Natural killer cell treated with Interleukin-12 subunit alpha and Interleukin-12 subunit beta and Interleukin-15 and Interleukin-18, amount 100 ng/mL, for 72 hours (primary cell): Measurements from ENCODE around the gene NTRK3. TPM values are rescaled to one million over a fixed set of nuclear protein-coding genes. Genes with fewer than 3 reads are reported as not detected.

ENCODE experiments used
- ATAC-seq, 2 donors: fragments of 150-1000 bp; cut with Tn5 transposase in 1 of 2; sonication (Bioruptor Pico), chemical (Tn5 transposase) in 1 of 2; 2 replicates each; pipeline ENCODE4 v1.10.0; 2021
- DNase-seq: peaks from one replicate; pipeline ENCODE4 v3.0.0; 2022; ENCODE audit warnings: low spot score
- H3K27ac Mint-ChIP-seq, 2 donors: 1 replicate in 1 of 2; 2 replicates in 1 of 2; pipeline ENCODE4 v1.8.0; 2022; ENCODE audit warnings: mixed read lengths in 2 of 2, mild to moderate bottlenecking in 1 of 2, moderate library complexity in 1 of 2
- H3K27me3 Mint-ChIP-seq, 2 donors: 1 replicate in 1 of 2; 2 replicates in 1 of 2; pipeline ENCODE4 v1.8.0; 2022; ENCODE audit warnings: mixed read lengths in 2 of 2
- H3K36me3 Mint-ChIP-seq: one replicate; pipeline ENCODE4 v1.8.0; 2022; ENCODE audit warnings: mixed read lengths
- H3K4me1 Mint-ChIP-seq, 2 donors: 1 replicate in 1 of 2; 2 replicates in 1 of 2; pipeline ENCODE4 v1.8.0; 2022; ENCODE audit warnings: low read depth in 2 of 2, mixed read lengths in 2 of 2, mild to moderate bottlenecking in 1 of 2
- H3K4me3 Mint-ChIP-seq: one replicate; pipeline ENCODE4 v1.8.0; 2022; ENCODE audit warnings: mixed read lengths
- H3K9me3 Mint-ChIP-seq: 2 replicates; pipeline ENCODE4 v1.8.0; 2022; ENCODE audit warnings: mixed read lengths
- total RNA-seq, 2 donors: library from RNA; stranded (reverse); gene quantifications; one replicate each; pipeline ENCODE4 v1.2.3, GENCODE V29; 2022

Gene NTRK3
- total RNA-seq, 2 donors from 2014 or later = 0.42 to 1.2 TPM

DNA sequence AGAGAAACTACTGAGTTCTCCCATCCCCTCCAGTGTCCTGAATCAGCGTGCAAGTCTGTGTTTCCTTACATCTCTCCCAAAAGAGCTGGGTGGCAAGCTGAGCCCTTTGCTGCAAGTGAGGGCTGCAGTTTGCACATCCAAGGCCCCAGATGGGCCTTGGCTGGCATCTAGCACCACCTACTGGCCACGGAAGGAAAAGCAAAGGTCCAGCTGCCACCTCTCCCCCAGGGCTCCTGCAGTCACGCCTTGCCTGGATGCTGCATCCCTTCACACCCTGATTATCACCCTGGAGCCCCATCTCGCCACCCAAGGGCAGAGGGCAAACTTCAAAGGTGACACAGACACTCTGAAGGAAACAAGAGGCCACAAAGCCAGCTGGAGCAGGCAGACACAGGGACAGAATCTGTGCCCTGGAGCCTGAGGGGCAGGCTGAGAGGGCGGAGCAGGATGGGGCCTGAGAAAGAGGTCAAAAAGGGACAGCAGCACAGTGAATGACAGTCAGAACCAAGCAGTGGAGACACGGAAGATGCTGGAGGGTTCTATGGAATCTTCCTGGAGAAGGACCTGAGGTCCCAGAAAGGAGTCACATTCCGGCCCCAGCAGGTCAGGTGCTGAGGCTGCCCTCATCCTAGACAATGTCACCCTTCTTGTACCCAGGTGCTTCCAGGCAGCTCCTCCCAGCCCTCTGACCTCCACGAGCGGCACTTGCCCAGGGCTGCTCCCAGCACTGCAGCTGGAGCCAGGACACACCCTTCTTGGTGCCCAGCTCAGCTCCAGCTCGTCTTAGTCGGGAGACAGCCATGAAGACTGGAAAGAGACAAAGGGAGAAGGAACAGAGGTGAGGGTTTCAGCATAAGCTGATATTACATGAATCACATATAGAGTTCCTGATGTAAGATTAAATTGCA lies 18.3 kb upstream of the NTRK3 start:
- Mint-ChIP-seq H3K4me3 (no peak overlapping the region), H3K9me3 (no peaks in the 10 kb centered on the region), H3K27me3 (peaks cover 11 to 15% of the 10 kb centered on the region in 2 donors), H3K27ac (no peak overlapping the region), H3K36me3 (no peaks in the 10 kb centered on the region), H3K4me1 (no peaks in the 10 kb centered on the region)
- no peak for DNase-seq
- ATAC-seq = peak; percentile 16 to 51

GRCh38 chr15:88272421-88272820 lies 15.9 kb upstream of the NTRK3 start:
- Mint-ChIP-seq H3K9me3 (no peaks in the 10 kb centered on the region), H3K4me1 (no peaks in the 10 kb centered on the region), H3K36me3 (no peaks in the 10 kb centered on the region), H3K27me3 (peaks cover 1 to 15% of the 10 kb centered on the region in 2 donors), H3K4me3 (no peak overlapping the region), H3K27ac (no peak overlapping the region)
- DNase-seq = no peak
- no peak for ATAC-seq

DNA sequence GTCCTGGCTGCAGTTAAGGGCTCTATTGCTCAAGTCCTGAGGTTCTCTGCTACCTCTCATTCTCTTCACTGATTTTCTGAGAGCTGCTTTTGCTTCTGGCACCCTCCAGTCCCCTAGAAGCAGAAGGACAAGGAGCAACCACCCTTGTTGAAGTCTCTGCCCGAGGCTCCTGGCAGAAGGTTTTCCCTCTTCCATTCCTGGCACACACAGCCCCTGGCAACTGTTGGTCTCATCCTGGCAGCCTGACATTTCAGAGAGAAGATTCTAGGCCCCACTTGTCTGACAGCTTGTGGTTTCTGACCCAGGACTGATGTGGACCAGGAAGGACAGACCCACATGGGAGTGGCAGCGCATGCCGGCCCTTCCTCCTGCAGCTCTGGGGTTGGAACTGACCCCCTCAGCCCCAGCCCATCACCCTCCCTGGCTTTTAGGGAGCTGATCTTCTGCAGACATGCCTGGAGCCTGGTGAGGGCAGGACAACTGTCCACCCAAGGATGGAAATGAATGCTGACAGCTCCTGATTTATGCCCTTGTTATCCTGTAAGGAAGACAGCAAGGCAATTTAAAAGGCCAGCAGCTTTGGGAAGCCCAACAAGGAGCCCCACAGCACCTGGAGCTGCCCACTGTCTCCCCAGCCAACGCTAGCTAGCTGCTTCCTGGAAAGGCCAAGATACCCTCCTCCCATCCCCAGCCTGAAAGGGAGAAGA lies 13.0 kb upstream of the NTRK3 start:
- H3K4me3 Mint-ChIP-seq = no peak overlapping the region
- DNase-seq = no peak
- H3K4me1 Mint-ChIP-seq = no peaks in the 10 kb centered on the region
- no peak overlapping the region for H3K27ac Mint-ChIP-seq
- no peaks in the 10 kb centered on the region for H3K36me3 Mint-ChIP-seq
- H3K9me3 Mint-ChIP-seq = no peaks in the 10 kb centered on the region
- H3K27me3 Mint-ChIP-seq = peaks cover 13% of the 10 kb centered on the region in 2 donors
- no peak for ATAC-seq

- no peak overlapping the region for H3K27ac Mint-ChIP-seq
- no peak for DNase-seq
- no peaks in the 10 kb centered on the region for H3K9me3 Mint-ChIP-seq
- H3K36me3 Mint-ChIP-seq = no peaks in the 10 kb centered on the region
- H3K27me3 Mint-ChIP-seq = peaks cover 19 to 24% of the 10 kb centered on the region in 2 donors
- no peak overlapping the region for H3K4me3 Mint-ChIP-seq
- H3K4me1 Mint-ChIP-seq = no peaks in the 10 kb centered on the region
- ATAC-seq = no peak
Measured at GRCh38 chr15:88267720-88268119, 11.2 kb upstream of the NTRK3 start.

DNA sequence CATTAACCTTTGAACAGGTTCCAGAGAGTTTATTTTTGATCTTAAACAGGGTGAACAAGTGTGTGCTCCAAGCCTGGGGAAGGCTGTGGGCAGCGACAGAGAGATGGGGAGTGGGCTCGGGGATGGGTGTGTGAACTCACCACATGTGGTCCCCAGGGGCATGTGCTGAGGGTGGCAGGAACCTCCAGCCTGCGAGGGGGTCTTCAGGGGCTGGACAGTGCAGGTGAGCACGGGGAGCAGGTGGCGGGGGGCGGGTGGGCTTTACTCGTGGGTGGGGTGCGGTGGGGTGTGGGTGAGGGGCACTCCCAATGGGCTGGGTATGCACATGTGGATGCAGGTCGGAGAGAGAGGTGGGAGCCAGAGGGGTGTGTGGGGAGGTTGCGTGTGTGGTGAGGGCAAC lies 9.6 kb upstream of the NTRK3 start:
- Mint-ChIP-seq H3K4me1 (no peaks in the 10 kb centered on the region), H3K27me3 (peaks cover 25 to 30% of the 10 kb centered on the region in 2 donors), H3K27ac (no peak overlapping the region), H3K4me3 (no peak overlapping the region), H3K36me3 (no peaks in the 10 kb centered on the region), H3K9me3 (no peaks in the 10 kb centered on the region)
- no peak for ATAC-seq
- no peak for DNase-seq

- no peaks in the 10 kb centered on the region for H3K36me3 Mint-ChIP-seq
- peaks cover 20 to 40% of the 10 kb centered on the region in 2 donors for H3K27me3 Mint-ChIP-seq
- no peak overlapping the region for H3K27ac Mint-ChIP-seq
- ATAC-seq (no peak), DNase-seq (no peak)
- H3K4me3 Mint-ChIP-seq = no peak overlapping the region
- H3K4me1 Mint-ChIP-seq = no peaks in the 10 kb centered on the region
- H3K9me3 Mint-ChIP-seq = no peaks in the 10 kb centered on the region
Measured at GRCh38 chr15:88264622-88265021, 8.1 kb upstream of the NTRK3 start.

DNA sequence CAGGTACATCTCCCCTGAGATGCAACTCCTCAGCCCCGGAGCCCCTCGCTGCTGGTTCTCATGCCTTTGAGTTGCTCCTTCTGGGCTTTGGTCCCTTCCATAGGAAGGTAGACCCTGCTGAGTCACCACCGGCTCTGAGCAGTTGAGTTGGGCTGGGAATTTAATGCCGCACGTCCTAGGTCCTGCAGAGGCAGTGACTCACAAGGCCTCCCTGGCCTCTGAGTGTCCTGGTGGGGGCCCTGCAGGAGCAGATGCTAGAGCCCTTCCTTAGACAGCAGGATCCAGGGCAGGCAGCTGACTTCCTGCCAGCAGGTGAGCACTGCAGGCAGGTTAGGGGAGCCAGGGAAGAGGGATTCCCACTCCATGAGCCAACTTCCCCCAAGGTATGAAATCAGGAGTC lies 5.5 kb upstream of the NTRK3 start:
- Mint-ChIP-seq H3K4me1 (peaks cover 3 to 5% of the 10 kb centered on the region in 2 donors), H3K36me3 (no peaks in the 10 kb centered on the region), H3K9me3 (no peaks in the 10 kb centered on the region), H3K27ac (no peak overlapping the region), H3K27me3 (peaks cover 29 to 65% of the 10 kb centered on the region in 2 donors), H3K4me3 (no peak overlapping the region)
- DNase-seq = no peak
- ATAC-seq = peak in 1 of 2 donors; percentile 10

- ATAC-seq (no peak), DNase-seq (no peak)
- H3K27ac Mint-ChIP-seq = no peak overlapping the region
- no peaks in the 10 kb centered on the region for H3K9me3 Mint-ChIP-seq
- peaks cover 41 to 66% of the 10 kb centered on the region in 2 donors for H3K27me3 Mint-ChIP-seq
- peaks cover 5 to 6% of the 10 kb centered on the region in 2 donors for H3K4me1 Mint-ChIP-seq
- H3K36me3 Mint-ChIP-seq = no peaks in the 10 kb centered on the region
- no peak overlapping the region for H3K4me3 Mint-ChIP-seq
Measured at GRCh38 chr15:88258093-88258641, 1.6 kb upstream of the NTRK3 start.

GRCh38 chr15:88257311-88258092 lies 963 bp upstream of the NTRK3 start:
- ATAC-seq (no peak), DNase-seq (no peak)
- H3K9me3 Mint-ChIP-seq = no peaks in the 10 kb centered on the region
- H3K4me1 Mint-ChIP-seq = peaks cover 5 to 6% of the 10 kb centered on the region in 2 donors
- H3K27me3 Mint-ChIP-seq = peaks cover 41 to 66% of the 10 kb centered on the region in 2 donors
- no peak overlapping the region for H3K27ac Mint-ChIP-seq
- H3K36me3 Mint-ChIP-seq = no peaks in the 10 kb centered on the region
- H3K4me3 Mint-ChIP-seq = peak overlapping the region; percentile 28

- Mint-ChIP-seq H3K27me3 (peaks cover 39 to 55% of the 10 kb centered on the region in 2 donors), H3K4me1 (peaks cover 5 to 6% of the 10 kb centered on the region in 2 donors), H3K9me3 (no peaks in the 10 kb centered on the region), H3K36me3 (no peaks in the 10 kb centered on the region), H3K27ac (no peak overlapping the region), H3K4me3 (no peak overlapping the region)
- no peak for DNase-seq
- no peak for ATAC-seq
Measured at GRCh38 chr15:88255484-88256278, 858 bp downstream of the NTRK3 start.

GRCh38 chr15:88255087-88255483 lies 1.5 kb downstream of the NTRK3 start:
- H3K9me3 Mint-ChIP-seq = no peaks in the 10 kb centered on the region
- H3K27ac Mint-ChIP-seq = no peak overlapping the region
- H3K4me1 Mint-ChIP-seq = peaks cover 5 to 6% of the 10 kb centered on the region in 2 donors
- H3K36me3 Mint-ChIP-seq = no peaks in the 10 kb centered on the region
- no peak for ATAC-seq
- H3K4me3 Mint-ChIP-seq = no peak overlapping the region
- DNase-seq = no peak
- peaks cover 39 to 52% of the 10 kb centered on the region in 2 donors for H3K27me3 Mint-ChIP-seq

- Mint-ChIP-seq H3K36me3 (no peaks in the 10 kb centered on the region), H3K27me3 (peaks cover 28 to 31% of the 10 kb centered on the region in 2 donors), H3K9me3 (no peaks in the 10 kb centered on the region), H3K4me1 (peaks cover 3 to 6% of the 10 kb centered on the region in 2 donors), H3K27ac (no peak overlapping the region), H3K4me3 (no peak overlapping the region)
- DNase-seq (no peak), ATAC-seq (no peak)
Measured at GRCh38 chr15:88252441-88252840, 4.1 kb downstream of the NTRK3 start.

GRCh38 chr15:88250826-88251225 lies 5.7 kb downstream of the NTRK3 start:
- H3K27ac Mint-ChIP-seq = no peak overlapping the region

More at GRCh38 chr15:88250826-88251225, 5.7 kb downstream of the NTRK3 start:
- Mint-ChIP-seq H3K36me3 (no peaks in the 10 kb centered on the region), H3K9me3 (no peaks in the 10 kb centered on the region), H3K27me3 (peaks cover 28 to 32% of the 10 kb centered on the region in 2 donors), H3K4me3 (no peak overlapping the region), H3K4me1 (peaks cover 3 to 4% of the 10 kb centered on the region in 2 donors)
- DNase-seq = no peak
- ATAC-seq = no peak
